NCI-H82 treated with DMSO at 0.1 percent for 48 hours (cell line): ENCODE measurements around the gene PDE9A.
"Not testable (repeated sequence)": the region's sequence is repeated elsewhere in the genome, so short reads cannot be mapped to it uniquely, and the experiment has no call there.

Experiments used
- DNase-seq: peaks from one replicate; lab custom pipeline; 2025; ENCODE audit not compliant: unreplicated experiment; lab: John Stamatoyannopoulos, UW

The PDE9A gene

DNA sequence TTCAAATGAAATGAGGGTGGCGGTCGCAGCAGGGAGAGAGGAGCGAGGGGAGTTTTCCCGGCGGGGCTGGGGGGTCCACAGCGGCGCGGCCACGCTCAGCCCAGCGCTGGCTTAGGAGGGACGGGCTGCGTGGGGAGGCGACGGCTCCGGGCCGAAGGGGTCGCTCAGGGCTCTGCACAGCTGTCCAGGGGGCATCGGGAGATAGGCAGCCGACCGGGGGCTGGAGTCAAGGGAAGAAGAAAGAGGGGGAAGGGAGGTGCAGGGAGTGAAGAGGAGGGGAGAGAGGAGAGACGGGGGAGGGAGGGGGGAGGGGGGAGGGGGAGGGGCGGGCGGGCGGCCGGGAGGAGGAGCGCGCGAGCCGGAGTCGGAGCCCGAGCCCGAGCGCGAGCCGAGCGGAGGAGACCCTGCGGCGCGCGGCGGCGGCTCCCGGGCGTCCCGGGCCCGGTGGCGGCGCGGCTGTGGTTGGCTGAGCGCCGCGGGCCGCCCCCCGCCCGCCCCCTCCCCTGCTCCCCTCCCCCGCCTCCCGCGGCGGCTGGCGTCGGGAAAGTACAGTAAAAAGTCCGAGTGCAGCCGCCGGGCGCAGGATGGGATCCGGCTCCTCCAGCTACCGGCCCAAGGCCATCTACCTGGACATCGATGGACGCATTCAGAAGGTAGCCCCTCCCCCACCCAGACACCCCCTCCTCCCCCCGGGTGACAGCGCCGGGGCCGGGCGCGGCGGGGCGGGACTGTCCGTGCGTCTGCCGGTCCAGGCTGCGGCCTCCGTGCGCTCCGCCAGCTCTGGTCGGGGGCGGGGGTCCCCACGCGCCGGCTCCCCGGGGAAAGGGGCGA is at the start of gene PDE9A:
Gene PDE9A (plus strand): TSS at position 391 of the 831 bp plus-strand sequence. CDS start 194 bp downstream, at position 585.
- DNase-seq: peak; percentile 25

- no peak for DNase-seq
Observed at GRCh38 chr21:42607102-42607501, 46.3 kb upstream of the PDE9A start.

DNA sequence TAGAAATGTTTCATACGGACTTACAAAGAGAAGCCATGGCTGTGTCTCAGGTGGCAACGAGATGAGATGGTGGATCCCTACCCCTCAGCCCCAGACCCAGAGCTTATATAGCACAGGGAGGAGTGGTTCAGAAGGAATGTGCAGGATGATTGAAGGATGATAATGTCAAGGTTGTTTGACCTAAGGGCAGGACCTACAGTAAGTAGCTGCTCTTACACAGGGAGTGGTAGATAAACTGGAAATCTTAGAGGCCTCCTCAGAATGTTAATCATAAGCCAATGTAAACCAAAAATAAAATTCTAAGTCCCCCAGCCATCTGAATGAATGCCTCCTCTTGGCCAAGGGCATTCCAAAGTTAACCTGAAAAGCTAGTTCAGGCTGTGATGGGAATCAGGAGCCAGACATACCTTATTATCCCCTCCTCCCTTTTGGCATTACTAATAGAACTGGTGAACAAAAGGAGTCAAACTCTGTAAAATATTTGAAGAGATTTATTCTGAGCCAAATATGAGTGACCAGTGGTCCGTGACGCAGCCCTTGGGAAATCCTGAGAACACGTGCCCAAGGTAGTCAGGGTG is 45.8 kb upstream of the PDE9A start:
- no peak for DNase-seq

DNA sequence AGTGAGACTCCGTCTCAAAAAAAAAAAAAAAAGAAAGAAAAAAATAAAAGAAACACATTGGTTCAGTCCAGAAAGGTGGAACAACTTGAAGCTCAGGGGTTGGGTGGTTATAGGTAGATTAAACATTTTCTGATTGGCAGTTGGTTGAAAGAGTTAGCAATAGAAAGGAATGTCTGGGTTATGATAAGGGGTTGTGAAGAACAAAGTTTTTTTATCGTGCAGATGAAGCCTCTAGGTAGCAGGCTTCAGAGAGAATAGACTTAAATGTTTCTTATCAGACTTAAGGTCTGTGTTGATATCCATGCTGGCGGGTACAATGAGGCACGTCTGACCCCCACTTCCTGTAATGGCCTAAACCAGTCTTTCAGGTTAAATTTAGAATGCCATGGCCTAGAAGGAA is 45.0 kb upstream of the PDE9A start:
- DNase-seq: no peak

GRCh38 chr21:42609811-42610210 is 43.6 kb upstream of the PDE9A start:
- DNase-seq: no peak

- DNase-seq: no peak
Observed at GRCh38 chr21:42611852-42612251, 41.6 kb upstream of the PDE9A start.

DNA sequence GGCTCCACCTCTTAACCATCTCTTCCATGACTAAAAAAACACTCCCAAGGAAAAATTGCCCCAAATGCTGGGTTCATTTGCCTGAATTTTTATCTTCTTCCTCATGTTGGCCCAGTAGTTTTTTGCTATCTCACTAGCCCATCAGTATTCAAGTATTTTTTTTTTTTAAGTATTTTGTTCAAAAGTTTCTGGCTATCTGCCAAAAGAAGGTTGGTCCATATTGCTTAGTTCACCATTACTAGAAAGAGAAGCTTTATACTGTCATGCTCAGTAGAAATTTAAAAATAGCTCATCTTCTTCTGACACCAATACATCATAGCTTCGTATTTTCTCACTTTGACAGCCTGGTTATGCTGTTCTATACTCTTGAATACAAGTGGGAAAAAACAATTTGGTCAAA is 41.0 kb upstream of the PDE9A start:
- DNase-seq: no peak

GRCh38 chr21:42613756-42614155 is 39.7 kb upstream of the PDE9A start:
- DNase-seq: no peak

- no peak for DNase-seq
Observed at GRCh38 chr21:42614396-42614795, 39.0 kb upstream of the PDE9A start.

- no peak for DNase-seq
Observed at GRCh38 chr21:42614811-42615351, 38.5 kb upstream of the PDE9A start.

GRCh38 chr21:42615377-42615776 is 38.0 kb upstream of the PDE9A start:
- DNase-seq: not testable (repeated sequence)

GRCh38 chr21:42615924-42616323 is 37.5 kb upstream of the PDE9A start:
- DNase-seq: no peak

- no peak for DNase-seq
Observed at GRCh38 chr21:42616446-42616845, 37.0 kb upstream of the PDE9A start.

DNA sequence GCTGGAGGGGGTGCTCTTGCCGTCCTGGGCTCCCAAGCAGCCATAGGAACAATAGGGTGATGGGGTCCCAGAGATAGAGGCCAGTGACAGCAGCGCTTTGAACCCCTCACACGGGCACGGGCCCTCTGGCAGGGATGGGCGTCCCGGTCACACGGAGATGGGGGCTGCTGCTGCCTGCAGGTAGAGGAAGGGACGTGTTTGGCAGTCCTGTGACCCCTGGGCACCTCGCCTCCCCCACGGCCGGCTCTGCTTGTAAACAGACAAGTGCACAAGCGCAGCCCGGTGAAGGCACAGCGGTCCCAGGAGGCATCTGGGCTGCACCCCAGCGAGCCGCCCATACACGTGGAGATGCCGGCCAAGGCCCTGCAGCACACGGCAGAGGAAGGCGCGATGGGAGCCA is 36.5 kb upstream of the PDE9A start:
- DNase-seq: no peak

- no peak for DNase-seq
Observed at GRCh38 chr21:42617486-42617885, 35.9 kb upstream of the PDE9A start.

DNA sequence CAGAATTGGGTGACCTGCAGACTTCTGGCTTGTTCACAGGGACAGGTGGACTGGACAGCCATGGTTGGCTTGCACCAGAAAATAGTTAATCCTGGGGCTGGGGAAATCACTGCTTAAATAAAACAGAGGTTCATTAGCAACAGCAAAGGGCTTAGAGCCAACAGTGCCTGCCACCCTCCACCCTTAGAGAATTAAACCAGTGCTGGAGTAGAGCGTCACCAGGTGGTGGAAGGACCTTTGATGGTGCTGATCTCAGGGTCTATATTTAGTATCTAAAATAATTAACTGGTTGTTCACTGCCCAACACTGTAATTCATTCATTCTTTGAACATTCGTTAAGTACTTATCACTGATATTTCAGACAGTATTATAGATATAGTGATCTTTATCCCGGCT is 34.7 kb upstream of the PDE9A start:
- no peak for DNase-seq

- no peak for DNase-seq
Observed at GRCh38 chr21:42619166-42619565, 34.3 kb upstream of the PDE9A start.

GRCh38 chr21:42619841-42620240 is 33.6 kb upstream of the PDE9A start:
- DNase-seq: no peak

DNA sequence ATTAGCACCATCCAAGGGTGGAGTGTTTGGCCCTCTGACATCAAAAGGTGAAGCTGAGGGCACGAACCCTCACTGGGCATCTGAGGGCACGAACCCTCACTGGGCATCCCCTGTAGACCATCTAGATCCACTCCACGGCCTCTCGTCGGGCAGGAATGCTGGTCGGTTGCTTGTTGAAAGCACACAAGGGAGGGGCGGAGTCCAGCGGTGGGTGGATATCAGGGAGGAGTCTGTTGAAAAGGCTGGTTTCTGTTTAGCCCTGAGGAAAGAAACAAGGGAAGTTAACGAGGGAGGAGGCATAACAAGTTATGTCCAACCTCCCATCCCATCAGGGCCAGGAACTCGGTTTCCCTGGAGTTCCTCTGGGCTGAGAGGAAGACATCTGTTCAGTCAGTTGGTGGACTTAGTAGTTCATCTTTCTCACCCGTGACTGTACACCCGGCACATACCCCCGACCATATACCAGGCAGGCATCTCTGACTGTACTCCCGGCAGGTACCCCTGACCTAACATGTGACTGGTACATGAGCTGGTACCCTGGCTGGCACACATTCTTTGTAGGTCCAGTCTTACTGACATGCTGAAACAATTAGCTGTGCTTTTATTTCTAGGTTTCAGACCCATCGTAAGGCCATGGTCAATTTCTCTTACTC is 32.1 kb upstream of the PDE9A start:
- no peak for DNase-seq

DNA sequence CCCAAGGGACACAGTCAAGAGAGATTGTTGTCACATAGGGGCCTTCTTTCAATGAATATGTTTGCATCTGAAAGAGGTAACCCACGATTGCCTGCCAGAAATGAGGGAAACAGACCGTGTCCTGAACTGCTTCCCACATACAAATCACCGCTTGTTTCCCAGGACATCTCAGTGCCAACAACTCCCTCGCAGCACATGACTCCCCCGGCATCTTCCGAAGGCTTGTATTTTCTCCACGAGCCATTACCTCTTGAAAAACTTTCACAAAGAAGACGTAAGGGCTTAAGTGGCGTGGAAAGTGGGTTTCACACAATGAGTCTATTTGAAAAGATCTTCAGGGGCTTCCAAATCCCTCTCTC is 31.6 kb upstream of the PDE9A start:
- DNase-seq: no peak

GRCh38 chr21:42622284-42622683 is 31.1 kb upstream of the PDE9A start:
- DNase-seq: no peak

GRCh38 chr21:42623694-42624093 is 29.7 kb upstream of the PDE9A start:
- no peak for DNase-seq
